Naive thymus-derived CD4-positive, alpha-beta T cell (primary cell): Measurements from ENCODE around the gene ERC1. TPM values are rescaled to one million over a fixed set of nuclear protein-coding genes. Genes with fewer than 3 reads are reported as not detected.

Experiments used
- ATAC-seq: fragments of 150-1000 bp; cut with Tn5 transposase; 2 replicates; pipeline ENCODE4 v1.10.0; 2021; ENCODE audit warnings: mild to moderate bottlenecking, moderate library complexity
- CTCF ChIA-PET: fragments of 350-600 bp; sonication (Branson Sonifier 250); formaldehyde crosslinking; loops from one replicate; lab custom pipeline; 2021; ENCODE audit warnings: antibody characterized with exemption; lab: Charles Lee
- POLR2A ChIA-PET: fragments of 350-600 bp; sonication (Branson Sonifier 250); formaldehyde crosslinking; loops from one replicate; lab custom pipeline; 2021; ENCODE audit warnings: antibody characterized with exemption, inconsistent platforms; lab: Charles Lee
- DNase-seq, 9 donors: peaks; one replicate each; pipeline versions ENCODE4 v3.0.0 to v3.0.0-alpha.2; 2020 to 2022; ENCODE audit warnings: mixed read lengths in 1 of 9
- H3K27ac ChIP-seq: one replicate; pipeline ENCODE4 v1.7.0; 2013; ENCODE audit warnings: mild to moderate bottlenecking, low read depth, low read length, moderate library complexity
- H3K27me3 ChIP-seq, 2 donors: one replicate each; pipeline ENCODE4 v1.7.0; 2013; ENCODE audit warnings: low read length in 2 of 2, mild to moderate bottlenecking in 2 of 2, moderate library complexity in 2 of 2; ENCODE audit not compliant: control insufficient read depth in 2 of 2, insufficient read depth in 2 of 2
- H3K36me3 ChIP-seq, 3 experiments: 1 replicate in 2 of 3; 2 replicates in 1 of 3; pipeline ENCODE4 v1.7.0; 2013; ENCODE audit warnings: low read length in 3 of 3, mild to moderate bottlenecking in 3 of 3, moderate library complexity in 1 of 3; ENCODE audit not compliant: insufficient read depth in 3 of 3, control insufficient read depth in 2 of 3
- H3K4me1 ChIP-seq, 2 donors: one replicate each; pipeline ENCODE4 v1.7.0; 2013; ENCODE audit warnings: low read length in 2 of 2, mild to moderate bottlenecking in 2 of 2, moderate library complexity in 1 of 2; ENCODE audit not compliant: control insufficient read depth in 2 of 2, insufficient read depth in 2 of 2
- H3K4me3 ChIP-seq: 2 replicates; pipeline ENCODE4 v1.7.0; 2013; ENCODE audit warnings: mild to moderate bottlenecking, low read length
- H3K9me3 ChIP-seq, 3 experiments: 1 replicate in 2 of 3; 2 replicates in 1 of 3; pipeline ENCODE4 v1.7.0; 2013; ENCODE audit warnings: low read length in 3 of 3; ENCODE audit not compliant: control insufficient read depth in 2 of 3
- H3K27ac Mint-ChIP-seq, 9 donors: one replicate each; pipeline ENCODE4 v1.8.0; 2020 to 2022; ENCODE audit warnings: mixed read lengths in 9 of 9, mild to moderate bottlenecking in 8 of 9, moderate library complexity in 5 of 9, inconsistent platforms in 2 of 9
- H3K27me3 Mint-ChIP-seq, 5 donors: one replicate each; pipeline ENCODE4 v1.8.0; 2021 to 2022; ENCODE audit warnings: mixed read lengths in 5 of 5, mild to moderate bottlenecking in 1 of 5
- H3K36me3 Mint-ChIP-seq, 5 donors: one replicate each; pipeline ENCODE4 v1.8.0; 2020 to 2022; ENCODE audit warnings: mixed read lengths in 5 of 5, mild to moderate bottlenecking in 3 of 5, inconsistent platforms in 1 of 5
- H3K4me1 Mint-ChIP-seq, 7 donors: one replicate each; pipeline ENCODE4 v1.8.0; 2020 to 2022; ENCODE audit warnings: mixed read lengths in 7 of 7, mild to moderate bottlenecking in 3 of 7, inconsistent platforms in 1 of 7
- H3K4me3 Mint-ChIP-seq, 10 donors: one replicate each; pipeline ENCODE4 v1.8.0; 2020 to 2022; ENCODE audit warnings: mild to moderate bottlenecking in 10 of 10, mixed read lengths in 10 of 10, moderate library complexity in 6 of 10, inconsistent platforms in 2 of 10
- H3K9me3 Mint-ChIP-seq, 11 donors: one replicate each; pipeline ENCODE4 v1.8.0; 2020 to 2022; ENCODE audit warnings: mixed read lengths in 11 of 11, mild to moderate bottlenecking in 4 of 11, inconsistent platforms in 1 of 11, moderate library complexity in 1 of 11
- intact Hi-C, 2 donors: fragments of 100-400 bp; cut with micrococcal nuclease; formaldehyde crosslinking; loops; one replicate each; pipeline ENCODE4 v1.15.1; 2023
- polyA plus RNA-seq, 2 donors: library from polyadenylated mRNA; unstranded; fragments of 300-500 nt; fragmentation: Illumina TruSeq; gene quantifications; one replicate each; pipeline ENCODE4 v1.2.3, GENCODE V29; 2021
- total RNA-seq, 6 experiments: library from RNA in 5 of 6; stranded (reverse) in 5 of 6; gene quantifications; 1 replicate in 5 of 6; 2 replicates in 1 of 6; pipeline ENCODE4 v1.2.3 and lab custom pipeline; 2021 to 2026

Gene ERC1
- total and polyA plus RNA-seq, 7 experiments from 2014 or later: 15.9 to 62.0 (median 51.5) TPM

- Mint-ChIP-seq H3K4me3 (peak within 1 kb of the TSS; percentile 90 to 98 (median 94)), H3K27ac (peak within 1 kb of the TSS; percentile 88 to 98 (median 93)), H3K4me1 (peaks cover 20 to 34% (median 30%) of the 10 kb centered on the region in 7 donors), H3K36me3 (peaks cover 0 to 11% (median 0%) of the 10 kb centered on the region in 5 donors), H3K9me3 (peaks cover 0 to 5% (median 0%) of the 10 kb centered on the region in 11 donors), H3K27me3 (peaks cover 0 to 4% (median 0%) of the 10 kb centered on the region in 5 donors)
- ATAC-seq (peak; percentile 96), DNase-seq (peak; percentile 94 to 99 (median 97))
- H3K36me3 ChIP-seq: peaks cover 0 to 6% (median 0%) of the 10 kb centered on the region in 3 experiments
- H3K4me3 ChIP-seq: peak within 1 kb of the TSS; percentile 83
- peaks cover 0 to 3% of the 10 kb centered on the region in 2 donors for H3K4me1 ChIP-seq
- ChIA-PET CTCF (interaction anchor here (0.5 to 2.7 kb wide), 15 partner anchors 17 to 634 kb away, joined by 3 to 12 read pairs (median 4); no protein-coding TSS in a partner anchor), POLR2A (interaction anchor here (0.6 to 2.0 kb wide), 9 partner anchors 10 to 652 kb away, joined by 3 to 6 read pairs (median 3); partner anchors contain the start of gene ERC1)
- H3K27me3 ChIP-seq: no peaks in the 10 kb centered on the region
- no peaks in the 10 kb centered on the region for H3K9me3 ChIP-seq
- peak within 1 kb of the TSS; percentile 78 for H3K27ac ChIP-seq
- intact Hi-C loops: loop anchor here (1.0 to 5.0 kb wide), 15 partner anchors 15 to 743 kb away; partner anchors contain the start of genes CCDC77 (in 2 of the 2), ERC1 (in 2 of the 2), FBXL14 (in 2 of the 2) and KDM5A (in 2 of the 2)
Measured at GRCh38 chr12:949453-950191, 41.4 kb upstream of the ERC1 start, which contains the start of gene RAD52. Gene RAD52 (minus strand): TSS chr12:949694. CDS start chr12:933058, 16,636 bp downstream.

GRCh38 chr12:951176-951575 lies 39.8 kb upstream of the ERC1 start:
- CTCF ChIA-PET: interaction anchor here (0.6 to 2.7 kb wide), 5 partner anchors 39 to 1071 kb away, joined by 3 to 12 read pairs (median 4); no protein-coding TSS in a partner anchor
- ATAC-seq (no peak), DNase-seq (no peak)
- peaks cover 0 to 9% (median 0%) of the 10 kb centered on the region in 5 donors for H3K36me3 Mint-ChIP-seq
- peaks cover 0 to 4% (median 0%) of the 10 kb centered on the region in 5 donors for H3K27me3 Mint-ChIP-seq
- Histone ChIP-seq H3K4me1 (peaks cover 0 to 3% of the 10 kb centered on the region in 2 donors), H3K27me3 (no peaks in the 10 kb centered on the region), H3K4me3 (no peak overlapping the region), H3K9me3 (no peaks in the 10 kb centered on the region), H3K27ac (no peak overlapping the region), H3K36me3 (peaks cover 0 to 6% (median 0%) of the 10 kb centered on the region in 3 experiments)
- intact Hi-C loops: no loop called here
- H3K4me1 Mint-ChIP-seq: peaks cover 18 to 27% (median 22%) of the 10 kb centered on the region in 7 donors
- peak overlapping the region in 8 of 10 donors; percentile 22 to 96 (median 76) for H3K4me3 Mint-ChIP-seq
- POLR2A ChIA-PET: interaction anchor here (1.4 kb wide), 1 partner anchor 383 kb away, joined by 4 read pairs; no protein-coding TSS in a partner anchor
- H3K9me3 Mint-ChIP-seq: peaks cover 0 to 5% (median 0%) of the 10 kb centered on the region in 11 donors
- peak overlapping the region in 7 of 9 donors; percentile 17 to 96 (median 36) for H3K27ac Mint-ChIP-seq

GRCh38 chr12:953776-954175 lies 37.2 kb upstream of the ERC1 start:
- H3K4me1 Mint-ChIP-seq: peaks cover 4 to 12% (median 6%) of the 10 kb centered on the region in 7 donors
- H3K27me3 Mint-ChIP-seq: peaks cover 0 to 7% (median 0%) of the 10 kb centered on the region in 5 donors
- Histone ChIP-seq H3K36me3 (peaks cover 0 to 6% (median 0%) of the 10 kb centered on the region in 3 experiments), H3K4me1 (no peaks in the 10 kb centered on the region), H3K27ac (no peak overlapping the region), H3K4me3 (no peak overlapping the region), H3K27me3 (no peaks in the 10 kb centered on the region), H3K9me3 (no peaks in the 10 kb centered on the region)
- intact Hi-C loops: no loop called here
- H3K36me3 Mint-ChIP-seq: peaks cover 0 to under 1% (median 0%) of the 10 kb centered on the region in 5 donors
- POLR2A ChIA-PET: no interaction called here
- no peak for DNase-seq
- peaks cover 0 to 5% (median 0%) of the 10 kb centered on the region in 11 donors for H3K9me3 Mint-ChIP-seq
- no peak overlapping the region for H3K4me3 Mint-ChIP-seq
- CTCF ChIA-PET: interaction anchor here (0.9 kb wide), 1 partner anchor 630 kb away, joined by 4 read pairs; no protein-coding TSS in a partner anchor
- no peak overlapping the region for H3K27ac Mint-ChIP-seq
- no peak for ATAC-seq

GRCh38 chr12:954741-955140 lies 36.3 kb upstream of the ERC1 start:
- H3K27me3 ChIP-seq: no peaks in the 10 kb centered on the region
- ATAC-seq (no peak), DNase-seq (no peak)
- intact Hi-C loops: no loop called here
- Mint-ChIP-seq H3K4me1 (peaks cover 0 to 6% (median 0%) of the 10 kb centered on the region in 7 donors), H3K27ac (no peak overlapping the region), H3K4me3 (no peak overlapping the region), H3K27me3 (peaks cover 0 to 9% (median 0%) of the 10 kb centered on the region in 5 donors), H3K36me3 (no peaks in the 10 kb centered on the region), H3K9me3 (no peaks in the 10 kb centered on the region)
- no peaks in the 10 kb centered on the region for H3K4me1 ChIP-seq
- H3K36me3 ChIP-seq: no peaks in the 10 kb centered on the region
- CTCF ChIA-PET: interaction anchor here (0.6 kb wide), 1 partner anchor 629 kb away, joined by 4 read pairs; no protein-coding TSS in a partner anchor
- POLR2A ChIA-PET: no interaction called here
- no peak overlapping the region for H3K27ac ChIP-seq
- no peak overlapping the region for H3K4me3 ChIP-seq
- no peaks in the 10 kb centered on the region for H3K9me3 ChIP-seq

- CTCF ChIA-PET: interaction anchor here (0.6 kb wide), 1 partner anchor 35 kb away, joined by 3 read pairs; no protein-coding TSS in a partner anchor
- DNase-seq (no peak), ATAC-seq (no peak)
- Mint-ChIP-seq H3K9me3 (no peaks in the 10 kb centered on the region), H3K27me3 (peaks cover 0 to 11% (median 0%) of the 10 kb centered on the region in 5 donors), H3K27ac (no peak overlapping the region), H3K36me3 (no peaks in the 10 kb centered on the region), H3K4me3 (no peak overlapping the region), H3K4me1 (peaks cover 0 to 6% (median 0%) of the 10 kb centered on the region in 7 donors)
- no peaks in the 10 kb centered on the region for H3K4me1 ChIP-seq
- no peaks in the 10 kb centered on the region for H3K27me3 ChIP-seq
- no peaks in the 10 kb centered on the region for H3K36me3 ChIP-seq
- POLR2A ChIA-PET: no interaction called here
- H3K9me3 ChIP-seq: no peaks in the 10 kb centered on the region
- H3K27ac ChIP-seq: no peak overlapping the region
- intact Hi-C loops: no loop called here
- H3K4me3 ChIP-seq: no peak overlapping the region
Measured at GRCh38 chr12:955939-956338, 35.1 kb upstream of the ERC1 start.

- no peaks in the 10 kb centered on the region for H3K36me3 ChIP-seq
- no peak overlapping the region for H3K4me3 ChIP-seq
- ChIA-PET POLR2A (no interaction called here), CTCF (no interaction called here)
- DNase-seq (no peak), ATAC-seq (no peak)
- Mint-ChIP-seq H3K27me3 (peaks cover 0 to 8% (median 0%) of the 10 kb centered on the region in 5 donors), H3K4me1 (peaks cover 0 to 3% (median 0%) of the 10 kb centered on the region in 7 donors), H3K4me3 (no peak overlapping the region), H3K9me3 (no peaks in the 10 kb centered on the region), H3K36me3 (no peaks in the 10 kb centered on the region), H3K27ac (no peak overlapping the region)
- no peaks in the 10 kb centered on the region for H3K27me3 ChIP-seq
- no peak overlapping the region for H3K27ac ChIP-seq
- no peaks in the 10 kb centered on the region for H3K9me3 ChIP-seq
- no peaks in the 10 kb centered on the region for H3K4me1 ChIP-seq
- intact Hi-C loops: no loop called here
Measured at GRCh38 chr12:958588-959123, 32.4 kb upstream of the ERC1 start.
